Tibial artery (tissue), 4 donors: ENCODE results near the gene BMP6.

Source experiments
- DNase-seq, 2 donors: peaks; one replicate each; pipeline ENCODE4 v3.0.0-alpha.2; 2019
- H3K27ac ChIP-seq, 2 donors: fragments of 200-600 bp; sonication (generic) in 1 of 2; 1 replicate in 1 of 2; 2 replicates in 1 of 2; pipeline ENCODE4 v1.5.1; 2018 to 2019; ENCODE audit warnings: mild to moderate bottlenecking in 1 of 2
- H3K27me3 ChIP-seq, 2 donors: fragments of 200-600 bp; sonication (generic) in 1 of 2; one replicate each; pipeline versions ENCODE4 v1.5.1 to v1.6.0; 2016 to 2019
- H3K36me3 ChIP-seq, 3 donors: fragments of 200-600 bp; sonication (generic) in 2 of 3; one replicate each; pipeline ENCODE4 v1.5.1; 2016 to 2019; ENCODE audit warnings: mild to moderate bottlenecking in 2 of 3
- H3K4me1 ChIP-seq, 4 donors: fragments of 200-600 bp; sonication (generic) in 2 of 4; 1 replicate in 3 of 4; 2 replicates in 1 of 4; pipeline ENCODE4 v1.5.1; 2016 to 2019
- H3K4me3 ChIP-seq, 2 donors: fragments of 200-600 bp; sonication (generic) in 1 of 2; 1 replicate in 1 of 2; 2 replicates in 1 of 2; pipeline ENCODE4 v1.5.1; 2018 to 2019; ENCODE audit warnings: mild to moderate bottlenecking in 2 of 2
- H3K9me3 ChIP-seq, 3 donors: fragments of 200-600 bp; sonication (generic) in 1 of 3; one replicate each; pipeline ENCODE4 v1.5.1; 2016 to 2019
- intact Hi-C: fragments of 100-400 bp; cut with DNase I; formaldehyde crosslinking; loops from one replicate; pipeline ENCODE4 v1.15.0; 2023; ENCODE audit warnings: low total_unique reads
- TF ChIP-seq, protein P1 (sequence below), 2 experiments: fragments of 200-600 bp in 1 of 2; fragments of 450-650 bp in 1 of 2; IDR thresholded peaks; one replicate each; pipeline ENCODE4 v1.5.1; 2017 to 2019; ENCODE audit warnings: antibody characterized with exemption in 2 of 2, mild to moderate bottlenecking in 1 of 2, moderate library complexity in 1 of 2

The BMP6 gene

DNA sequence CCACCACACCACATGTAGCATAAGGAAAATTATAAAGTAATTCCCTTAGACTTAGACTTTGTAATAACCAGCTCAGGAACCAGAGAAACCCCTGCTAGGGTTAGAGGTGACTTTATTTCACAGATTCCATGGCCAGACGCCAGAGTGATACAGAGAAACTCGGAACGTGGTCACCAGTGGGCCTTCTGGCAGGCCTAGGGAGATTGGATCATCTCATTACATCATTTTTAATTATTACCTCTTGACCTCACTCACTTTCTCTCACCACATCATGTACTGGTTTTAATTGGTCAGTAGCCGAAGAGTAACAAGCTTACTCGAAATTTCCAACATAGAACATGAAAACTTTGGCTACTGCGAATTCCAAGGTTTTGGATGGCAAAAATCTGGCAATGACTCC lies 72.9 kb downstream of the BMP6 start:
- H3K27ac ChIP-seq, result no peak overlapping the region
- no peaks in the 10 kb centered on the region for H3K9me3 ChIP-seq
- no peaks in the 10 kb centered on the region for H3K27me3 ChIP-seq
- H3K4me3 ChIP-seq, result no peak overlapping the region
- no peaks in the 10 kb centered on the region for H3K4me1 ChIP-seq
- H3K36me3 ChIP-seq, result no peaks in the 10 kb centered on the region
- DNase-seq, result no peak
- intact Hi-C loops, result no loop called here
- TF ChIP-seq, protein P1, sequence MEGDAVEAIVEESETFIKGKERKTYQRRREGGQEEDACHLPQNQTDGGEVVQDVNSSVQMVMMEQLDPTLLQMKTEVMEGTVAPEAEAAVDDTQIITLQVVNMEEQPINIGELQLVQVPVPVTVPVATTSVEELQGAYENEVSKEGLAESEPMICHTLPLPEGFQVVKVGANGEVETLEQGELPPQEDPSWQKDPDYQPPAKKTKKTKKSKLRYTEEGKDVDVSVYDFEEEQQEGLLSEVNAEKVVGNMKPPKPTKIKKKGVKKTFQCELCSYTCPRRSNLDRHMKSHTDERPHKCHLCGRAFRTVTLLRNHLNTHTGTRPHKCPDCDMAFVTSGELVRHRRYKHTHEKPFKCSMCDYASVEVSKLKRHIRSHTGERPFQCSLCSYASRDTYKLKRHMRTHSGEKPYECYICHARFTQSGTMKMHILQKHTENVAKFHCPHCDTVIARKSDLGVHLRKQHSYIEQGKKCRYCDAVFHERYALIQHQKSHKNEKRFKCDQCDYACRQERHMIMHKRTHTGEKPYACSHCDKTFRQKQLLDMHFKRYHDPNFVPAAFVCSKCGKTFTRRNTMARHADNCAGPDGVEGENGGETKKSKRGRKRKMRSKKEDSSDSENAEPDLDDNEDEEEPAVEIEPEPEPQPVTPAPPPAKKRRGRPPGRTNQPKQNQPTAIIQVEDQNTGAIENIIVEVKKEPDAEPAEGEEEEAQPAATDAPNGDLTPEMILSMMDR (IDR thresholded peaks at IDR 0.05), result no peak

DNA sequence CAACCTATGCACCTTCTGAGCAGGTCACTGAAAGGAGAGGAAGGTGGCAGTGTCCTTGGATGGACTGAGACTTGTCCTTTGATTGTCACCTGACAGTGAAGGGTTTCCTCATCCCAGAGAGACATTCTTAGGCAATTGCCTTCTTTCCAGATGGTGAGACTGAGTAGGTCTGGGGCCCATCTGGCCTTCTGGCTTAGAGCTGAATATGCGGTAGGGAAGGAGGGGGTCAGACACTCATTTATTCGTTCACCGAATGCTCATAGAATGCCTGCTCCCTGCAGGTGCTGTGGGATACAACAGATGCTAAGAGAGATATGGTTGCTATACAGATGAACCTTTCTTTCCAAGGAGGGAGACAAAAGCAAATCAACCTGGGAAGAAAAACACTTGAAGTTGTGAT lies 76.8 kb downstream of the BMP6 start:
- H3K9me3 ChIP-seq, result no peaks in the 10 kb centered on the region
- no peaks in the 10 kb centered on the region for H3K27me3 ChIP-seq
- no peaks in the 10 kb centered on the region for H3K4me1 ChIP-seq
- H3K36me3 ChIP-seq, result no peaks in the 10 kb centered on the region
- TF ChIP-seq, protein P1 (IDR thresholded peaks at IDR 0.05), result no peak
- no peak overlapping the region for H3K4me3 ChIP-seq
- no peak for DNase-seq
- intact Hi-C loops, result no loop called here
- H3K27ac ChIP-seq, result no peak overlapping the region

DNA sequence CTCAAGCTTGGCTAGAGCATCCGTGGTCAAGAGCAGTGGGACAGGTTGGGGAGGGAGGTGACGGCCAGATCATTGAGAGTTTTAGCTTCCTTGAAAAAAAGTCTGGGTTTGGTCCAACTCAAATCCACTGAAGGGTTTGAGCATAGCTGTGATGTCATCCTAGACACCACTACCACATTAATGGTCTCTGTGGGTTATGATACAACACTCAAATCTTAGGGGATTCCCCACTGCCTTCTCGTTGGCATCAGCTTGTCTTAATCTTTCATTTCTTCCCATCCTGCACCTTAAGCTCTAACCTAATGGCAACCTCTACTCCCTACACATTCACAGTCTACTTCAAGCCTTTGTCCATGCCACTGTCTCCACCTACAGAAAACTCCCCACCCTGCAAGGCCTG lies 77.3 kb downstream of the BMP6 start:
- H3K27ac ChIP-seq, result no peak overlapping the region
- H3K4me3 ChIP-seq, result no peak overlapping the region
- no peaks in the 10 kb centered on the region for H3K27me3 ChIP-seq
- no peak for DNase-seq
- TF ChIP-seq, protein P1 (IDR thresholded peaks at IDR 0.05), result no peak
- intact Hi-C loops, result no loop called here
- H3K36me3 ChIP-seq, result no peaks in the 10 kb centered on the region
- H3K9me3 ChIP-seq, result no peaks in the 10 kb centered on the region
- H3K4me1 ChIP-seq, result no peaks in the 10 kb centered on the region

DNA sequence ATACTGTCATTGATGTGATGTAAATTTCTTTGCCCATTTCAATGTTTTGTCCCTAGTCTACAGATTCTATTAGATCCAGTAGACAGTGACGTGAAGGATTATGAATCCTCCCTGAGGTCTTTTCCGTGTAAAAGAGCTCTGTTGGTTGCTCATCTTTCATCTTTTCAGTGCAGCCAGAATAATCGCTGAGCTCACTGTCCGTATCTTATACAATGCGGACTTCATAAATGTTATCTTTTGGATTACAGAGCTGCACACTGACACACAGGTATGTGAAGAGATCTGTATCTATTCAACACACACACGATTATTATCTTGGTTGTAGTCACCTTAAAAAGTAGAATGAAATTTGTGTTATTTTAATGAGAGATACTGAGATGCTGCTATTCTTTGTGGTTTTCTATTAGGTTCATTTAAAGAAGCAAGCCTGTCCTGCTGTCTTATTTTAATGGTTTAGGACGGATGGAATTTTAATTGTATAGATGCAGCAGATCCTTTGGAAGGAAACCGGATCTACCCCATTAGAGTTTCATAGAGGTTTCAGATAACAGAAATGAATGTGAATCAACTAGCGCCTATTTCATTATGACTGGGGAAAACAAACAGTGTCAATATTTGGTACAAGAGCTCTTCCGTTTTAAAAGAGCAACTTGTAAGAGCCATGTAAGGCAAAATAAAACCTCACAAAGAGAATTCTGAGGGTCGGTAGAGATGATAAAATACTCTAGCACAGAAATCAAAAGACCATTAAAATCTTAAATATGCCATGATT lies 79.4 kb downstream of the BMP6 start:
- H3K27me3 ChIP-seq, result no peaks in the 10 kb centered on the region
- no peaks in the 10 kb centered on the region for H3K36me3 ChIP-seq
- no peaks in the 10 kb centered on the region for H3K9me3 ChIP-seq
- no peak overlapping the region for H3K4me3 ChIP-seq
- TF ChIP-seq, protein P1 (IDR thresholded peaks at IDR 0.05), result no peak
- DNase-seq, result no peak
- H3K27ac ChIP-seq, result no peak overlapping the region
- intact Hi-C loops, result no loop called here
- H3K4me1 ChIP-seq, result no peaks in the 10 kb centered on the region

DNA sequence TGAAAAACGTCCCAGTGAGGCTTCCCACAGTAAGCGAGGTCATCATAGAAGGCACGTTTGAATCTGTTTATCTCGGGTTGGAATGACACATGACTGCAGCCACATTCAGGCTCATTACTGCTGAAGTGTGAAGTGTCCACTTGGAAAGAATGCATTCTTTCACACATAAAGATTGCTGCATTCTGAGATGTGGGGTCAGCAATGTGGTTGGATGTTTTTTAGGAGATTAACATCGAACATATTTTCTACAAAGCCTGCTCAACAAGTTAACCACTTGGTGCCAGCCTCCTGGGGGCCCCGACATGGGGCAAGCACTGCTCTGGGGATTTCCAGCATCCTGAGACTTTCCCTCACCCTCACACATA lies 79.9 kb downstream of the BMP6 start:
- Histone ChIP-seq H3K4me3 (no peak overlapping the region), H3K27ac (no peak overlapping the region), H3K27me3 (no peaks in the 10 kb centered on the region), H3K4me1 (no peaks in the 10 kb centered on the region), H3K36me3 (no peaks in the 10 kb centered on the region), H3K9me3 (no peaks in the 10 kb centered on the region)
- TF ChIP-seq, protein P1 (IDR thresholded peaks at IDR 0.05), result no peak
- intact Hi-C loops, result no loop called here
- no peak for DNase-seq

DNA sequence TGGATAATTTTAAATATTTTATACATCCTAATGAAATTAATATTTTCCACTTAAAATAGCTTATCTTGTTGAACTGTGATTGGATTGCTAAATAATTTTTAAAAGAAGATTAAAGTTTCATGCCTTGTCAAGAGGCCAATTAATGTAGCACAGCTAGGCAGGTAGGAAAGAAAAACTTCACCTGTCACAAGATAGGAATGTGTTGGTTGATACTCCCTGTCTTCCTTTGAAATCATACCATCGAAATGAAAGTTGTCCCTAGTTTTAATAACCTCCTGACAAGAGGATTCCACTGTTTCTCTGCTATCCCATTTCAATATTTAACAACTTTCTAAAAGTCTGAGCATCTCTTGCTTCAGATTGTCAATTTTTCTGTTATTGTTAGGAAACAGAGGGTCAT lies 80.8 kb downstream of the BMP6 start:
- H3K4me1 ChIP-seq, result no peaks in the 10 kb centered on the region
- TF ChIP-seq, protein P1 (IDR thresholded peaks at IDR 0.05), result no peak
- intact Hi-C loops, result no loop called here
- no peak overlapping the region for H3K27ac ChIP-seq
- H3K36me3 ChIP-seq, result no peaks in the 10 kb centered on the region
- no peaks in the 10 kb centered on the region for H3K27me3 ChIP-seq
- DNase-seq, result no peak
- no peak overlapping the region for H3K4me3 ChIP-seq
- no peaks in the 10 kb centered on the region for H3K9me3 ChIP-seq
